MM.1S (cell line): ENCODE results near the gene OR52H1.

Source experiments
- CTCF ChIP-seq: fragments of 300-600 bp; sonication (generic); IDR thresholded peaks from 2 replicates; pipeline ENCODE4 v1.5.1; 2016; ENCODE audit warnings: antibody characterized with exemption, low read length, mixed read lengths
- EZH2 ChIP-seq: fragments of 300-600 bp; sonication (generic); optimal IDR thresholded peaks from 2 replicates; pipeline ENCODE3; 2017; ENCODE audit warnings: low read depth, mild to moderate bottlenecking, antibody characterized with exemption, low read length, mixed read lengths
- EZH2phosphoT487 ChIP-seq: fragments of 300-600 bp; sonication (generic); IDR thresholded peaks from 2 replicates; pipeline ENCODE4 v1.6.1; 2018; ENCODE audit warnings: antibody characterized with exemption, low read length

- TF ChIP-seq EZH2phosphoT487 (no peak), CTCF (no peak), EZH2 (no peak)
Measured at GRCh38 chr11:5536482-5536881, 11.9 kb downstream of the OR52H1 start.
